ENCODE results near the gene GOLGA6A.
"Not testable (repeated sequence)": the region's sequence is repeated elsewhere in the genome, so short reads cannot be mapped to it uniquely, and the experiment has no call there.

The GOLGA6A gene, protein sequence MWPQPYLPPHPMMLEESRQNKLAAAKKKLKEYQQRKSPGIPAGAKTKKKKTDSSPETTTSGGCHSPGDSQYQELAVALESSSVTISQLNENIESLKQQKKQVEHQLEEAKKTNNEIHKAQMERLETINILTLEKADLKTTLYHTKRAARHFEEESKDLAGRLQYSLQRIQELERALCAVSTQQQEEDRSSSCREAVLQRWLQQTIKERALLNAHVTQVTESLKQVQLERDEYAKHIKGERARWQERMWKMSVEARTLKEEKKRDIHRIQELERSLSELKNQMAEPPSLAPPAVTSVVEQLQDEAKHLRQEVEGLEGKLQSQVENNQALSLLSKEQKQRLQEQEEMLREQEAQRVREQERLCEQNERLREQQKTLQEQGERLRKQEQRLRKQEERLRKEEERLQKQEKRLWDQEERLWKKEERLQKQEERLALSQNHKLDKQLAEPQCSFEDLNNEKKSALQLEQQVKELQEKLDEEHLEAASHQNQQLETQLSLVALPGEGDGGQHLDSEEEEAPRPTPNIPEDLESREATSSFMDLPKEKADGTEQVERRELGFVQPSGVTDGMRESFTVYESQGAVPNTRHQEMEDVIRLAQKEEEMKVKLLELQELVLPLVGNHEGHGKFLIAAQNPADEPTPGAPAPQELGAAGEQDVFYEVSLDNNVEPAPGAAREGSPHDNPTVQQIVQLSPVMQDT

DNA sequence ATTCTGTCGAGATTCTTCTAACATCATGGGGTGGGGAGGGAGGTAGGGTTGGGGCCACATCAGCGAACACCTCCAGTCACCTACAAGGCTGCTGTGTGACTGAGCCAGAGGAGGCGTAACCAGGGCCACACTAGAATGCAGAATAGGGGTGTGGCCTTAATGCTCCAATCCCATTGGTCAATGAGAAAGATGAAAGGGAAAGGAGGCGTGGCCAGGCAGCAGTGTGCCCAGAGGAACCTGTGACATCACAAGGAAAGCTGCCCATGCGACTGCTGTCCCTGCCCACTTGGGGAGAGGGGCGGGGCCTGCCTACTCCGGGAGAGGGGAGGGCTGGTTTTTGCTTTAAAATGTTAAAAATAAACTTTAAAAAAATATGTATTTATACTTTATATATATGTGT is at the start of gene GOLGA6A:
Gene GOLGA6A (minus strand): TSS at position 101 of the 400 bp plus-strand sequence. CDS start 41 bp downstream, at position 60.
- DNase-seq, result not testable (repeated sequence)

DNA sequence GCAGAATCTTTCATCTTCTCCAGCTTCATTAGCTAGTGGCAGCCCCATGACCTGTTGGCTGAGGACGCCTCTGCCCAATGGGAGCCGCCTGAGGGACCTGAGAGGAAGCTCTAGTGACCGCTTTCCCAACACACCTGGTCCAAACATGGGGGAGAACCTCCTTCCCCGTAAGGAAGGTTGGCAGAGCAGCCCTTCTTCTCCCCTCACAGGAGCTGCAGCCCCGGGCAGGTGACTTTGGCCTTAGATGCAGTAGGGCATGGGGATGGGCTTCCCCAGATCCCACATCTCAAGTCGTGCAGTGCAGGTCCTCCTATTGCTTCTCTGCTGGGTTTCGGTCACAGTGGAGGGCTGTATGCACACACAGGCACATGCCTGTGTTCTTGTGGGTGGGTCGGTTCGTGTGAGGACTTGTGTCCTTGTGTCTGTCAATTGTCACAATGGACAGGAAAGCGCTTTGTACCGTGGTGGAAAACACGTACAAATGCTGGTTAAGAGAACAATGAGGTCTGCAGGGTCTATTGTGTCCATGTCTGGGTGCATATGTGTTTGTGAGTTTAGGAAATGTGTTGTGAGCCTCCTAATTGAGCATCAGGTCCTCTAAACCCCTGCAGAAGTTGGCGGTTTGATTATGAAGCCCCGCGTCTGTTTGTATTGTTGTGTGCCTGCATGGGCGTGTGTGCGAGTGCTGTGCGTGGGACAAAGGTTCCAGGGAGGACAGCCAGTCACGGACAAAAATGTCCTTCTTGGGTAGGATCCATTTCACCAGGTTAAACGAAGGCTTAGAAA is 49.5 kb upstream of the GOLGA6A start:
- no peak for DNase-seq

DNA sequence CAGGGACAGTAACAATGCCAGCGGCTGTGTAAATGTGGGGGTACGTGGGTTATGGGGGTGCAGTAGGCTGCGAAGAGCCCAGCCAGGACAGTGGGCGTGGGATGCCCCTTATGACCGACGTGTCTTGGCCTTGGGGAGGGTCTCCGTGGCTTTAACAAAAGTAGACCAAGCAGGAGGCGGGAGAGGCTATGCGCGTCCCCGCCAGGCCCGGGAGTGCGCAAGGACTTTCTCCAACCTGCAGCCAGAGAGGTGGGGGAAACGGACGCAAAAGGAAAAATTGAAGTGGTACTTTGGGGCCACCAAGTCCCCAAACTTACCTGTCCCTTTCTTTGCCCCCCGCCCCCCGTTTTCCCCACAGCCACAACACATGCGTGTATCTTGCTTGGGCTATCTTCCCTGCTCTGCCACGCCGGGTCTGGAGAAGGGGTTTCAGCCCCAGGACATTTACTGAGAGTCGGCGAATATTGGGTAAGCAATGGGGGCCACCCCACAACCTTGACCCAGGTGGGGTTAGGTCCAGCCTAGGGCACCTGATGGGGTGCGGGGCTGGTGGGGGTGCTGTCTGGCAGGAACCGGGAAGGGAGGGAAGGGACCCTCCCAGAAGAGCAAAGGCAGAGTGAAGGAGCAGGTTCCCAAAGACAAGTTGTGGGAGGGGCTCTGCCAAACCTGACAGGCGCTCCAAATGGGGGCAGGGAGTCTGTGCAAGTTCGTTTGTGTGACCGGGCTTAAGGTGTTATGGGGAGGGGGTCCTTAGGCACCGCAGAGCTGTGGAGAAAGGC is 48.7 kb upstream of the GOLGA6A start:
- DNase-seq, result no peak

DNA sequence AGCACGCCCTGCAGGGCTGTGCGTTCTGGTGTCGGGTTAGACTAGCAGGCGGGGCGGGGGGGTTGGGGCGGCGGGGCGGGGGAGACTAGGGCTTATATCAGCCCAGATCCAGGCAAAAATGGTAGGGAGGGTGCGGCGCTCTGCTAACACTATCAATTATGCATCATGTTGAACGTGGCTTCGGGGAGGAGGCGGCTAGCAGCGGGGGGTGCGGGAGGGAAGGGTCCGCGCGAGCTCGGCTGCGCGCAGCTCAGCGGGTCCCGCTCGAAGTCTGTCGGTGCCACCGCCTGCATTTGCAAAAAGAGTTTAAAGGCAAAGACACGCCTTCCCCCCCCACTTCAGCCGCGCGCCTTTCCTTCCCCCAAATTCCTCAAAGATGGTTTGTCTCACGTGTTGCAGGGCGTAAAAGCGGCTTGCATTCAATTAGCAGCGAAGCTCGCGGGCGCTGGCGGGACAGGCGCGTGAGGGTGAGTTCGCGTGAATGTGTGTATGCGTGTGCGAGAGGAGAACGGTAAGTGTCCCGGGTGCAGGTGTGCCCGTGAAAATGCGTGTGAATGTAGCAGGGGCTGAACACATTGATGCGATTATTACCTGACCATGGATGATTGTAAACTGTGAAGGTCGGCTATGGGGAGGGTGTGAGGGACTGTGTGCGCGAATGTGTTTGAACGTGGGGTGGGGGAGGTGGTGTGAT is 48.0 kb upstream of the GOLGA6A start, which contains the start of gene ISLR2:
Gene ISLR2 (plus strand): TSS at position 432 of the 694 bp plus-strand sequence. CDS start 2,169 bp downstream, outside the sequence.
- no peak for DNase-seq

DNA sequence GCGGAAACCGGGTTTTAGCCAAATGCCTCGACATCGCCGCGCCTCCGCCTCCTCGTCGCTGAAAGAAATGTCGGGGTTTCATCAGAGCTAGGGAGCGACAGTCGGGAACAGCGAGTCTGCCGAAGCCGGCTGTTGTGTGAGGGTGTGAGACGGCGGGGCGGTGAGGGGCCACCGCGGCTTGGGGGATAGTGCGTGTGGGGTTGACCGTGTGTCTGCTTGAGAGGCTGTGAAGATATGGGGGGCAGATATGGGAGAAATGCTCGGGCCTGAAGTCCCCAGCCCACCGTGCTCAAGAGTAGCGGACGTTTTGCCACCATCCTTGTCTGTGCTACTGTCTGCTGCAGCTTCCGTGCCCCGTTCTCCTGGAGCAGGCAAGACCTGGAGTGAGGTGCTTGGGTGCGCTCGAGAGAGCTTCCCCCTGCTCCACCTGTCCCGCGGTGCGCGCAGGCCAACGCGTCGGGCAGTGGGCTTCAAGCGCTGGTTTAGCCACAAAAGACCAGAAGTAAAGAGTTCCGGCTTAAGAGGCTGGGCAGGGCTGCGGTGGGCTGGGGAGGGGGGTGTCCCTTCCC is 47.3 kb upstream of the GOLGA6A start:
- no peak for DNase-seq

DNA sequence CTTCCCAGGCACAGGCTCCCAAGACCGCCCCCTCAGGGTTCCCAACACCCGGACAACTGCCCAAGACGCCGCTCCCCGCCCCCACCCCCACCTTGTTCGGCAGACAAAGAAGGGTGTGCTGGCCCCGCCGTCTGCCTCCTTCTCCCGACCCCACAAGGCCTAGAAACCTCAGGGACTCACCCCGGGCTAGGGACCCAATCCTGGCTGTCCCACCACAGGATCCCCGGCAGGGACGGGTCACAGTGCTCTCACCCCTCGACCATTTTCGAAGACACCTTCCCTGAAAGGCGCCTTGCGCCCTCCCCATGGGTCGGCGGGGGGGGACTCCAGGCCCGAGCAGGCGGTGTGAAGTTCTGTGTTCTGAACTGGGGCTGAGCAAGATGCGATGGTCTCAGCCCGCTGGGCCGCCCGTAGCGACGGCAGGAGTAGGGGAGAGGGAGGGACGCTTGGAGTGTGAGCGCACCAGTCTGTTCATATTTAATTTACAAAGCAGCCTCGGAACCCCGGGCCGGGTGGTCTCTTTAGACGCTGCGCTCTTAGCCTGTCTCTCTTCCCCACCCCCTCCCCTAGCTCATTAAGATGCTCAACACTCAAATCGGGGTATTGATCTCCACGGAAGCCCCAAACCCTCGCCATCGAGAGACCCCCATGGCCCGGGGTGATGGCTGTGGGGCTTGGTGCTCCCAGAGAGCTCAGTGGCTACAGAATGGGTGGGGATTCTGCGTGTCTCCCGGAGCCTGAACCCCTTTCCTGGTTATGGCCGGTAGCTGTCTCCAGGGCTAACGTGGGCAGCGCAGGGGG is 46.6 kb upstream of the GOLGA6A start:
- no peak for DNase-seq

DNA sequence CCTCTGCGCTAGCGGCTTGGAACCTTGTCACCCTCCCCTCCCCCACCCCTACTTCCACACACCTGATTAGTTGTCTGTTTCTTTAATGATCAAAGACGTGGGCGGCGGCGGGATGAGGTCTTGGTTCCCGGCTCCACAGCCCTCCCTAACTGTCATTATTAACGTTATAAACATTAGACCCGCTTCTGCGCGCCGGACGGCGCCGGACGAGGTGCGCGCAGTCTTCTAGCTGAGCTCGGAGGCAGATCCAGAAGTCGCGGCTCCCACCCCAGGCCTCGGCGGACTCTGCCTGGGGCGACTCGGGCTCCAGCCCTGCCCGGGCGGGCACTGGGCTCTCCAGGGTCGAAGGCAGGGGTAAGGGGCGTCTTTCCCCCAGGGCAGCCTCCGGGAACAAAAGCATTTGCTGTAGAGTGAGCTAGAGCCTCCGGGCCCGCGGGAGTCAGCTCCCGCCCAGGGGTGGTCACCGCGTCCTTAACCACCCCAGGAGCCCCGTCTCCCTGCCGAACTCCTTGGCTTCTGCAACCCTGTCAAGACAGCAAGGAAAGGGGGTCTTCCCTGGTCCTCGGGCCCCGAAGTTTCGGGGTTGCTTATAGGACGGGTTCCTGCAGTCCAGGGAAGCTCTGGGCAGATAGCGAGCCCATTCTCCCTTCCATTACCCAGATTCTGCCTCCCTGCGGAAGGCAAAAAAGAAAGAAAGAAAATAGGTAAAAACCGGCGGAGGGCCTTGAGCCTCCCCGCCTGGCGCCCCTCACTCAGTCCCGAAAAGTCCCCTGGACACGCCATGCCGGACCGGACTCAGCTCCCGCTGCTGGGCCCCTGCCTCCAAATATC is 45.8 kb upstream of the GOLGA6A start:
- no peak for DNase-seq

DNA sequence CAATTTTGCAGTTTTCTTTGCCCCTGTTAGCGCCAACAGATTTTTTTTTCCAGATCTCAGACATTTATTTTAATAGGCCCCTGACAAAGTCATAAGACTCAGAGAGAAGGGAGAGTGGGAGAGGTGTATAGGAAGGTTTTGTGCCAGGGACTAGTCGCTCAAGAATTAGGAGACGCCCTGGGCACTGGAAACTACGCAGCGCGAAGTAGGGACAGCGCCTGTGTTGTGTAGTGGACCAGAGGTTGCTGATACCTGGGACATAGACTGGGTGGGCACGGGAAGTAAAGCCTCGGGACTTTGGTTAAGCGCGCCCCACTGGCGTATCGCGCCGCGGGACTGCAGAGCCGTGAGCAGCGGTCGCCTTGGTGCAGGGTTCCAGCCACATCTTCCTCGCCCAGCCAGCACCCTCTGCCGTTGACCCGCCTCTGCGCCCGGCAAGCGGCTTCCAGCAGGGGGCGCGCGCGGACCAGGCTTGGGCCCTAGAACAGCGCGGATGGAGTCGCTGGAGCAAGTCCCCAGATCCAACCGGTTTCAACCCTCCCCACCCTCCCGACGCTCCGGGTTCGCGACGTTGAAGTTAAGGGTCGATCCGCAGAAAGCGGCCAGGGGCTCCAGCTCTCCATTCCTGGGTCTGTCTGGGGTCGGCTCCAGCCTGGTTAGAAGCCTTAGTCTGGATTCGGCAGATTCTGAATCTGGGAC is 45.1 kb upstream of the GOLGA6A start:
- DNase-seq, result peak; percentile 74

DNA sequence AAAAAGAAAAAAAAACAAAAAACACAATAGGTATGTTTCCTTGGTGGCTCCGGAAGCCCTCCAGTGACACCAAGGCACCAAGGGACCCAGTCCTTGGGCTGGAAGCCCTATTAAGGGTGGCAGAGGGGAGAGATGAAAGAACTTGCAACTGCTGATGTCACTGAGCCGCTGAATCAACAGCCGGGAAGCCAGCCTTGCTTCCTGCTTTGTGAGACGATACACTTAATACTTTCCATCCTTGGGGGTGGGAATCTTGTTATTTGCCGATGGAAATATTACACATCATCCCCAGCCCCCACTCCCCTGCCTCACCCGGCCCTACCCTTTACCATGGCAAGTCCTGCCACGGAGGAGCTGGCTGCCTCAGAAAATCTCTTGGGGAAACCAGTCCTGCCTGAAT is 42.4 kb upstream of the GOLGA6A start:
- DNase-seq, result no peak

DNA sequence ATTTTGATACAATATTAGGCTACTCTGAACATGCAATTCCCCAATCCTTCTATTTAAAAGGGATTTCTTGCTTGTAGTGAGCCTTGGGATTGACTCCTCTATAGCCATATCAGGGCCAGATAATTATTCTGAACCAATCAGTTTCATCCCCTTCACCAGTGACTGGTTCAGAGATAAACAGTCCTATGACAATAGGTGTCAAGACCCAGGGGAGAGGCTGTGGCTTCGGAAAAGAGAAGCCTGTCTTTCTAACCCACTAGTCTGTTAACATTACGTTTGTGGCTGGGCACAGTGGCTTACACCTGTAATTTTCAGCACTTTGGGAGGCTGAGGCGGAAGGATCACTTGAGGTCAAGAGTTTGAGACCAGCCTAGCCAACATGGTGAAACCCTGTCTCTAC is 41.8 kb upstream of the GOLGA6A start:
- DNase-seq, result no peak

DNA sequence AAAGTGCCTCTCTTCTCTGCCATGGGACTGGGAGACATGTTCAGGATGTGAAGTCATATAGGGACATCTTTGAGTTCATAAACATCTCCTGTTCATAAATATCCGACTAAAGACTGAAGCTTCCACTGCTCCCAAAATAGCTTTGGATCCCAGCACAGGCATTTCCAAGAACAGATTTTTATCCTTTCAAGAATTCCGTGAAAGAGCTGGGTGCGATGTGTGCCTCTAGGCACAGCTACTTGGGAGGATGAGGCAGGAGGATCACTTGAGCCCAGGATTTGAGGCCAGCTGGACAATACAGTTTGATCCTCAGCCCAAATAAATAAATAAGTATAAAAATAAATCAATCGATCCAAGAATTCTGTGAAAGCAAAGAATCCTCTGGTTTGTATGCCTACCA is 41.3 kb upstream of the GOLGA6A start:
- no peak for DNase-seq

DNA sequence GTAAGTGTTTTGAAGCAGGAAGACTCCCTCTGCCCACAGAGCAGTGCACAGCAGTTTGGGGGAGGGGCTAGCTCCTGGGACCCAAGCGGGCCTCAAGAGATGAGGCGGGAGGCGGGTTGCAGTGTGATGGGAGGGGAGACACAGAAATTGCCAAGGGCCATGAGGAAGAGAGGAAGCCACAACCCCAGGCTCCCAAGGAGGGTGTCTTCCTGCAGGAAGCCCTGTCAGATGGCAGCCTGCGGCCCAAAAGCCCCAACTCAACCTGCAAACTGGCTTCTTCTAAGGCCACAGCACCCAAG is 40.7 kb upstream of the GOLGA6A start:
- no peak for DNase-seq

DNA sequence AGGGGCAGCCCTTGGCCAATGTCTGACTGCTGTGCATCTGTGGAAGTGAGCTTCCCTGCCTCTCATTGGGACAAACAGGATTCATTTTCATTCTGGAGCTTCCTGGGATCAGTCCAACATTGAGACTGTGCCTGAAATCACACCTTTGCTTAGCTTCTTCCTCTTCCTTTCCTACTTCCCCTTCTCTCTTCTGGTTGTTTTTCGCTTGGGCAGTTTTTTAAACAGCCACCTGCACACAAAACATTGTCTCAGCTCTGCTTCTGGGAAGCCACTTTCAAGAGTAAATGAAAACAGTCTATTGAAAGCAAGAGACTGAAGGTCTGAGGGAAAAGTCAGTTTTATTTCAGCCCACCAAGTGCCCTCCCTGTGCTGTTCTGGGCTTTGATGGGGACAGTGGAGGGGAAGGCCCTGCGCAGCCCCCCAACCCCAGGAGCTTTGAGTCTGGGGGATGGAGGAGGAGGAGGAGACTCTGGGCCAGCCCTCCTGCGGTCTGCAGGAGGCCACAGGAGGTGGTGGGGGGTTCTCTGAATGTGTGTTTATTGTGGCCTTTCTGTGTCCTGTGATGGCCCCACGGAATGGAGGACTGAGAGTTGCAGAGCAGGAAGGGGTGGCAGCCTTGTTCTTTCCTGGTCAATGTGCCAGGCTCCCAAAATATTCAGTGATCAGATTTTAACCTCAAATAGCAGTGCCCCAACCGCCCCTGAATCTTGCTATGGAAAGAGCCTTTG is 40.2 kb upstream of the GOLGA6A start:
- DNase-seq, result no peak

DNA sequence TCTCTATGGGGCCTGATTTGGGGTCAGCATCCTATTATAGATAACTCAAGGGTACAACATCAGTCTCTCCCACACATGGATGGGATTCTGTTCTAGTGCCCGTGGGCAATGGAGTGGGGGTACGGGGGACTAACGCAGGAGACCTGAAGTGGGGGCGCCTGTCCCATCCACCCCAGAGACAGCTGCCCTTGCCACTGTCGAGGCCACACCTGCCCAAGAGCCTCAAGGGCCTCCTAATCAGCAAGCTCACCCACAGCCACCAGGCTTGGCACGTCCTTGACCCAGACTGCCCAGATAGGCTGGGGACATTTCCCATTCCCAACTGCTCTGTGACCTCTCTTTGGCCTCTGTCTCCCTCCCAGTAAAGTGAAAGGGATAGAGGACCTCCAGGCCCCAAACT is 39.5 kb upstream of the GOLGA6A start:
- DNase-seq, result no peak

DNA sequence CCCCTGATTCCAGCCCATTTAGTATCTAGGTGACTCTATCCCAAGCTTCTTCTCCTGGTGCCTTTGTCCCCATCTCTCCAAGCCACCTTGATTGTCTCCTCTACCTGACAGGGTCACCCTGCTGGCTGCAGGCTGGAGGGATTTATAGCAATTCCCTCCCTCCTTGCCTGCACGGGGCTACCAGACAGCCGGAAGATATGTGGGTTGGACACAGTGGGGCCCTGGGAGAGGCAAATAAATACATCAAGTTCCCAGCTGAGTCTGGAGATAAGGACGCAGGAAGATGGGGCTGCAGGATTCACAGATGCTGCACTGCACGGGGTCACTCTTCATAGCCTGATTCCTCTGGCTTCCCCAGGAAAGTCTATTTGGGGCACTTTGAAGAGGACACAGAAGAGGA is 38.7 kb upstream of the GOLGA6A start:
- no peak for DNase-seq

DNA sequence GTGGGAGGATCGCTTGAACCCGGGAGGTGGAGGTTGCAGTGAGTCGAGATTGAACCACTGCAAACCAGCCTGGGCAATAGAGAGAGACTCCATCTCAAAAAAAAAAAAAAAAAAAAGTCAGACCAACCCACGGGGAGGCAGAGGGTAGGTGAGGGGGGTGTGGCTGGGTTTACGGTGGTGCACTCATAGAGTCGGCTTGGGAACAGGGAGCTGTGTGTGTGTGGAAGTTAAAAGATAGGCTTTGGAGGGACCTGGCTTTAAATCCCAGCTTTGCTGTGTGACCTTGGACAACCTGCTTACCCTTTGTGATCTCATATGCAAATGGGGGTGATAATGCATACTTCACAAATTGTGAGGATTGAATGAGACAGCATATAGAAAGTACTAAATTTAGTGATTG is 38.1 kb upstream of the GOLGA6A start:
- no peak for DNase-seq

DNA sequence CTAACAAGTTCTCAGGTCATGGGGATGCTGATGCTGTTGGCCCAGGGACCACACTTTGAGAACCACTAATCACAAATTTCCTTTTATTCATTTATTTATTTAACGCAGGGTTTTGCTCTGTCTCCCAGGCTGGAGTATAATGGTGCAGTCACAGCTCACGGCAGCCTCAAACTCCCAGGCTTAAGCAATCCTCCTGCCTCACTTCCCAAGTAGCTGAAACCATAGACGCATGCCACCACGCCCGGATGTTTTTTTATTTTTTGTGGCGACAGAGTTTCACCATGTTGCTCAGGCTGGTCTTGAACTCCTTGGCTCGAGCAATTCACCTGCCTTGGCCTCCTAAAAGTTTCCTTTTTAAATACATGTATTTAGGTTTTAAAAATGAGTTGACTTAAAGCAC is 27.4 kb upstream of the GOLGA6A start:
- DNase-seq, result no peak

DNA sequence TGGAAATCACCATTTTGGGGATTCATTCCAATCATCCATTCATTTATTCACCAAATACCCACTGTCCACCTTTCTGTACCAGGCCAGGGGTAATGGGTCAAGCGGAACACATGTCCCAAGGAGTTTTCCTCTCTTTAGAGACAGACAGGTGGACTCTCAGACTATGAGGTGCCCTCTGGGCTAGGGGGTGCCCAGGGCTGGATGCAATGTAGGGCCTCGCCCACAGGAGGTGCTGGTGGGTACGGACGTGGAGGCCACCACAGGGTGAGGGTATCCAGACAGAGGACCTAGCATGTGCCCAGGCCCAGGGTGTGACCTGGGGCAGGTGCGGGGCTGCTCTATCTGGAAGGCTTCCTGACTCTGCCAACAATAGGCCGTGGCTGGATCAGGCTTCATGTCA is 26.3 kb upstream of the GOLGA6A start:
- DNase-seq, result not testable (repeated sequence)

DNA sequence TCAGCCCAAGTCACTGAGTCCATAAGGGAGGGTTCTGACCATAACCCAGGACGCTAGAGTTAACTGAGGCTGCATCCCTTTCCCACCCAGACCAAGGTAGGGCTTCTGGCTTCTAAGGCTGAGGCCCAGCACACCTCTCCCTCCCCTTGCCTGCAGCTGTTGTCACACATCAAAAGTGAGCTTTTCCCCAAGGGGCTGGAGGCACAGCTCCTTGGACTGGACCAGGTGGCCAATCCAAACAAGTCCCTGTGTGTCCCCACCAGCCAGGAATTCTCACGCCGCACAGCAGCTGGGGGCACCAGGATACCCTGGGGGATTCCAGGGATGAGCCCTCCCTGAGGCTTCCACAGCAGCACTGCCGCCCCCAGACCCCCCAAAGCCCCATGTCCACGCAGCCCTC is 25.8 kb upstream of the GOLGA6A start:
- DNase-seq, result no peak

Measured in CD4-positive, alpha-beta T cell treated with Interleukin-21 for 1 hour (primary cell).